Activated CD4-positive, alpha-beta memory T cell treated with anti-CD3 and anti-CD28 coated beads for 36 hours (primary cell): ENCODE measurements around the gene RABEP2. TPM values are rescaled to one million over a fixed set of nuclear protein-coding genes. Genes with fewer than 3 reads are reported as not detected.
A peak's percentile ranks its signal among the peaks of the same experiment; 100 is the strongest.
"Not testable (repeated sequence)": the region's sequence is repeated elsewhere in the genome, so short reads cannot be mapped to it uniquely, and the experiment has no call there.

Experiments used
- CTCF ChIA-PET: fragments of 350-600 bp; sonication (Branson Sonifier 250); formaldehyde crosslinking; loops from one replicate; lab custom pipeline; 2021; ENCODE audit warnings: antibody characterized with exemption, inconsistent platforms; lab: Charles Lee
- POLR2A ChIA-PET: fragments of 350-600 bp; sonication (Branson Sonifier 250); formaldehyde crosslinking; loops from one replicate; lab custom pipeline; 2021; ENCODE audit warnings: antibody characterized with exemption; lab: Charles Lee
- DNase-seq: peaks from one replicate; pipeline ENCODE4 v3.0.0-alpha.2; 2020
- H3K27ac Mint-ChIP-seq: one replicate; pipeline ENCODE4 v1.8.0; 2021; ENCODE audit warnings: mixed read lengths
- H3K27me3 Mint-ChIP-seq: one replicate; pipeline ENCODE4 v1.8.0; 2021; ENCODE audit warnings: mixed read lengths
- H3K36me3 Mint-ChIP-seq: one replicate; pipeline ENCODE4 v1.8.0; 2021; ENCODE audit warnings: mixed read lengths
- H3K4me1 Mint-ChIP-seq: one replicate; pipeline ENCODE4 v1.8.0; 2021; ENCODE audit warnings: low read depth, mixed read lengths
- H3K4me3 Mint-ChIP-seq: one replicate; pipeline ENCODE4 v1.8.0; 2021; ENCODE audit warnings: mild to moderate bottlenecking, mixed read lengths
- H3K9me3 Mint-ChIP-seq: one replicate; pipeline ENCODE4 v1.8.0; 2021; ENCODE audit warnings: mixed read lengths
- intact Hi-C: fragments of 100-400 bp; cut with micrococcal nuclease; formaldehyde crosslinking; loops from one replicate; pipeline ENCODE4 v1.15.1; 2023
- total RNA-seq, 2 experiments: library from RNA; stranded (reverse); gene quantifications; one replicate each; pipeline ENCODE4 v1.2.3, GENCODE V29; 2021

RABEP2 gene
- total RNA-seq, 2 experiments from 2014 or later: 11.3 to 12.0 TPM

GRCh38 chr16:28950648-28951409, 25.8 kb upstream of the RABEP2 start, which contains the start of gene NFATC2IP:
TSS of gene NFATC2IP (plus strand) at chr16:28950937. CDS start at chr16:28951012, 75 bp downstream.
- H3K27ac Mint-ChIP-seq: peak within 1 kb of the TSS; percentile 91
- H3K4me3 Mint-ChIP-seq: peak within 1 kb of the TSS; percentile 95
- DNase-seq: peak; percentile 100
- no peaks in the 10 kb centered on the region for H3K27me3 Mint-ChIP-seq
- H3K4me1 Mint-ChIP-seq: peaks cover 24% of the 10 kb centered on the region
- H3K9me3 Mint-ChIP-seq: no peaks in the 10 kb centered on the region
- H3K36me3 Mint-ChIP-seq: peaks cover 27% of the 10 kb centered on the region
- ChIA-PET POLR2A (interaction anchor here (0.5 to 0.6 kb wide), 2 partner anchors 105 to 782 kb away, joined by 3 read pairs; partner anchors contain the start of gene TUFM), CTCF (interaction anchor here (0.9 to 1.4 kb wide), 3 partner anchors 26 to 102 kb away, joined by 3 to 4 read pairs (median 3); no protein-coding TSS in a partner anchor)
- intact Hi-C loops: loop anchor here (1.0 to 5.0 kb wide), 4 partner anchors 26 to 127 kb away; partner anchors contain the start of genes RABEP2, SH2B1 and TUFM

GRCh38 chr16:28946681-28947080, 21.6 kb upstream of the RABEP2 start:
- Mint-ChIP-seq H3K4me3 (no peak overlapping the region), H3K4me1 (peaks cover 9% of the 10 kb centered on the region), H3K27ac (no peak overlapping the region), H3K36me3 (peaks cover 6% of the 10 kb centered on the region), H3K27me3 (no peaks in the 10 kb centered on the region), H3K9me3 (no peaks in the 10 kb centered on the region)
- CTCF ChIA-PET: interaction anchor here (1.4 kb wide), 1 partner anchor 73 kb away, joined by 5 read pairs; no protein-coding TSS in a partner anchor
- intact Hi-C loops: no loop called here
- POLR2A ChIA-PET: no interaction called here
- DNase-seq: no peak

GRCh38 chr16:28943281-28943680, 18.2 kb upstream of the RABEP2 start:
- POLR2A ChIA-PET: no interaction called here
- Mint-ChIP-seq H3K4me3 (no peak overlapping the region), H3K36me3 (no peaks in the 10 kb centered on the region), H3K27ac (no peak overlapping the region), H3K4me1 (peaks cover 5% of the 10 kb centered on the region), H3K27me3 (no peaks in the 10 kb centered on the region), H3K9me3 (no peaks in the 10 kb centered on the region)
- intact Hi-C loops: no loop called here
- CTCF ChIA-PET: interaction anchor here (2.8 to 3.4 kb wide), 4 partner anchors 17 to 96 kb away, joined by 29 to 42 read pairs (median 35); partner anchors contain the start of genes RABEP2, SH2B1 and TUFM
- DNase-seq: no peak

- intact Hi-C loops, H3K4me3 Mint-ChIP-seq, POLR2A ChIA-PET: not testable (repeated sequence)
These were observed 14.8 kb upstream of the RABEP2 start for GRCh38 chr16:28939825-28940224.

GRCh38 chr16:28938721-28939120, 13.7 kb upstream of the RABEP2 start:
- H3K4me3 Mint-ChIP-seq: no peak overlapping the region
- no peaks in the 10 kb centered on the region for H3K27me3 Mint-ChIP-seq
- H3K27ac Mint-ChIP-seq: no peak overlapping the region
- H3K4me1 Mint-ChIP-seq: peaks cover 10% of the 10 kb centered on the region
- CTCF ChIA-PET: no interaction called here
- no peak for DNase-seq
- POLR2A ChIA-PET: no interaction called here
- H3K9me3 Mint-ChIP-seq: no peaks in the 10 kb centered on the region
- intact Hi-C loops: no loop called here
- H3K36me3 Mint-ChIP-seq: no peaks in the 10 kb centered on the region

More at GRCh38 chr16:28939825-28940224, 14.8 kb upstream of the RABEP2 start:
- H3K4me1 Mint-ChIP-seq: peaks cover 10% of the 10 kb centered on the region
- H3K36me3 Mint-ChIP-seq, DNase-seq, H3K9me3 Mint-ChIP-seq, H3K27ac Mint-ChIP-seq, H3K27me3 Mint-ChIP-seq, CTCF ChIA-PET: not testable (repeated sequence)

GRCh38 chr16:28937222-28937876, 12.3 kb upstream of the RABEP2 start:
- no peaks in the 10 kb centered on the region for H3K9me3 Mint-ChIP-seq
- intact Hi-C loops: no loop called here
- no peak overlapping the region for H3K27ac Mint-ChIP-seq
- no peaks in the 10 kb centered on the region for H3K36me3 Mint-ChIP-seq
- DNase-seq: no peak
- H3K4me1 Mint-ChIP-seq: peaks cover 10% of the 10 kb centered on the region
- no peak overlapping the region for H3K4me3 Mint-ChIP-seq
- POLR2A ChIA-PET: no interaction called here
- CTCF ChIA-PET: interaction anchor here (0.5 to 2.1 kb wide), 2 partner anchors 8 to 74 kb away, joined by 4 to 14 read pairs; no protein-coding TSS in a partner anchor
- H3K27me3 Mint-ChIP-seq: no peaks in the 10 kb centered on the region

- Mint-ChIP-seq H3K27ac (no peak overlapping the region), H3K4me3 (peak overlapping the region; percentile 56), H3K36me3 (no peaks in the 10 kb centered on the region), H3K27me3 (no peaks in the 10 kb centered on the region), H3K4me1 (peaks cover 10% of the 10 kb centered on the region), H3K9me3 (no peaks in the 10 kb centered on the region)
- CTCF ChIA-PET: interaction anchor here (0.9 to 2.1 kb wide), 5 partner anchors 8 to 90 kb away, joined by 3 to 14 read pairs (median 4); partner anchors contain the start of genes RABEP2 and TUFM
- no peak for DNase-seq
- intact Hi-C loops: loop anchor here (1.0 kb wide), 1 partner anchor 11 kb away; the partner anchor contains the start of gene RABEP2
- POLR2A ChIA-PET: no interaction called here
These were observed 11.7 kb upstream of the RABEP2 start for GRCh38 chr16:28936784-28937155.

GRCh38 chr16:28935924-28936783, 11.1 kb upstream of the RABEP2 start:
- ChIA-PET CTCF (interaction anchor here (0.9 to 2.1 kb wide), 5 partner anchors 9 to 90 kb away, joined by 3 to 14 read pairs (median 4); partner anchors contain the start of genes RABEP2 and TUFM), POLR2A (no interaction called here)
- intact Hi-C loops: loop anchor here (1.0 kb wide), 1 partner anchor 11 kb away; the partner anchor contains the start of gene RABEP2
- Mint-ChIP-seq H3K27me3 (no peaks in the 10 kb centered on the region), H3K9me3 (no peaks in the 10 kb centered on the region), H3K4me3 (peak overlapping the region; percentile 56), H3K36me3 (no peaks in the 10 kb centered on the region), H3K27ac (no peak overlapping the region), H3K4me1 (peaks cover 10% of the 10 kb centered on the region)
- DNase-seq: peak; percentile 92

GRCh38 chr16:28935346-28935745, 10.3 kb upstream of the RABEP2 start:
- CTCF ChIA-PET: interaction anchor here (1.2 to 2.1 kb wide), 2 partner anchors 10 kb away, joined by 4 to 14 read pairs; partner anchors contain the start of gene RABEP2
- Mint-ChIP-seq H3K27ac (no peak overlapping the region), H3K27me3 (no peaks in the 10 kb centered on the region), H3K36me3 (no peaks in the 10 kb centered on the region), H3K4me1 (peaks cover 18% of the 10 kb centered on the region), H3K4me3 (no peak overlapping the region), H3K9me3 (no peaks in the 10 kb centered on the region)
- intact Hi-C loops: no loop called here
- no peak for DNase-seq
- POLR2A ChIA-PET: no interaction called here

GRCh38 chr16:28933171-28933570, 8.1 kb upstream of the RABEP2 start:
- H3K36me3 Mint-ChIP-seq: no peaks in the 10 kb centered on the region
- no peak overlapping the region for H3K4me3 Mint-ChIP-seq
- peaks cover 18% of the 10 kb centered on the region for H3K4me1 Mint-ChIP-seq
- no peak for DNase-seq
- no peaks in the 10 kb centered on the region for H3K27me3 Mint-ChIP-seq
- POLR2A ChIA-PET: no interaction called here
- H3K9me3 Mint-ChIP-seq: no peaks in the 10 kb centered on the region
- intact Hi-C loops: no loop called here
- no peak overlapping the region for H3K27ac Mint-ChIP-seq
- CTCF ChIA-PET: interaction anchor here (1.0 to 2.9 kb wide), 4 partner anchors 12 to 40 kb away, joined by 3 to 13 read pairs (median 4); no protein-coding TSS in a partner anchor
